K562 (cell line): Measurements from ENCODE around the gene TFRC. TPM values are rescaled to one million over a fixed set of nuclear protein-coding genes. Genes with fewer than 3 reads are reported as not detected.

Experiments
- ATF7 ChIP-seq: fragments of 450-650 bp; IDR thresholded peaks from 2 replicates; pipeline ENCODE4 v1.7.1; 2014; ENCODE audit warnings: mild to moderate bottlenecking, moderate library complexity
- CBX5 ChIP-seq: IDR thresholded peaks from 2 replicates; pipeline ENCODE4 v1.6.1; 2014; ENCODE audit warnings: low read depth, borderline replicate concordance
- CHD4 ChIP-seq: fragments of 200-600 bp; sonication (generic); IDR thresholded peaks from 3 replicates; pipeline ENCODE4 v1.6.1; 2012; ENCODE audit warnings: low read depth, mild to moderate bottlenecking, mixed read lengths, low read length, inconsistent platforms; ENCODE audit not compliant: insufficient read depth, insufficient replicate concordance, poor library complexity, severe bottlenecking
- EHMT2 ChIP-seq: fragments of 450-650 bp; IDR thresholded peaks from 2 replicates; pipeline ENCODE4 v1.6.1; 2018; ENCODE audit warnings: antibody characterized with exemption
- GATAD2A ChIP-seq: fragments of 450-650 bp; IDR thresholded peaks from 2 replicates; pipeline ENCODE4 v1.6.1; 2017
- HSF4 ChIP-seq: fragments of 250-450 bp; sonication (Bioruptor Pico); IDR thresholded peaks from 2 replicates; pipeline ENCODE4 v2.1.2; 2022; ENCODE audit warnings: mild to moderate bottlenecking, moderate library complexity, borderline replicate concordance
- NELFE ChIP-seq: IDR thresholded peaks from 2 replicates; pipeline ENCODE4 v1.6.1; 2011; ENCODE audit warnings: mild to moderate bottlenecking; ENCODE audit not compliant: insufficient read depth, insufficient read length
- NFIX ChIP-seq: fragments of 250-450 bp; sonication (Bioruptor Pico); IDR thresholded peaks from 2 replicates; pipeline ENCODE4 v1.4.0; 2020; ENCODE audit warnings: low read depth, mild to moderate bottlenecking, moderate library complexity
- SIN3A ChIP-seq, 2 experiments: fragments of 150-350 bp in 1 of 2; IDR thresholded peaks; 2 replicates each; pipeline ENCODE4 v1.6.1; 2011 to 2016; ENCODE audit warnings: borderline replicate concordance in 2 of 2, low read depth in 2 of 2, low read length in 2 of 2, mild to moderate bottlenecking in 2 of 2, moderate library complexity in 2 of 2; ENCODE audit not compliant: control insufficient read depth in 1 of 2
- SOX6 ChIP-seq: fragments of 450-650 bp; IDR thresholded peaks from 2 replicates; pipeline ENCODE4 v1.6.1; 2014; ENCODE audit warnings: mild to moderate bottlenecking
- TARDBP ChIP-seq: fragments of 450-650 bp; IDR thresholded peaks from 2 replicates; pipeline ENCODE4 v1.6.1; 2016
- TCF3 ChIP-seq: sonication (generic); formaldehyde crosslinking; IDR thresholded peaks from 2 replicates; pipeline ENCODE4 v1.4.0; 2020; ENCODE audit warnings: mild to moderate bottlenecking, missing genetic modification reagents
- ZC3H11A ChIP-seq: IDR thresholded peaks from 2 replicates; pipeline ENCODE4 v1.6.1; 2012; ENCODE audit warnings: low read depth, low read length, improper control_type of control experiment
- ZFP36 ChIP-seq: fragments of 150-350 bp; IDR thresholded peaks from 2 replicates; pipeline ENCODE4 v1.6.1; 2018; ENCODE audit warnings: low read length, low read depth; ENCODE audit not compliant: partially characterized antibody
- ZKSCAN1 ChIP-seq: fragments of 150-350 bp; IDR thresholded peaks from 2 replicates; pipeline ENCODE4 v1.6.1; 2016; ENCODE audit warnings: low read depth, low read length
- ZNF140 ChIP-seq: fragments of 250-450 bp; sonication (Bioruptor Pico); IDR thresholded peaks from 2 replicates; pipeline ENCODE4 v1.8.0; 2021; ENCODE audit warnings: moderate library complexity, mild to moderate bottlenecking, inconsistent platforms
- ZNF232 ChIP-seq: sonication (generic); formaldehyde crosslinking; IDR thresholded peaks from 2 replicates; pipeline ENCODE4 v1.8.0; 2022; ENCODE audit warnings: mild to moderate bottlenecking, missing genetic modification reagents
- ZNF282 ChIP-seq: sonication (generic); formaldehyde crosslinking; IDR thresholded peaks from 2 replicates; pipeline ENCODE4 v1.8.1; 2023; ENCODE audit warnings: missing genetic modification reagents
- ZNF384 ChIP-seq: IDR thresholded peaks from 2 replicates; pipeline ENCODE4 v1.6.1; 2012; ENCODE audit warnings: low read depth, low read length, improper control_type of control experiment
- ZNF444 ChIP-seq: fragments of 250-450 bp; sonication (Bioruptor Pico); IDR thresholded peaks from 2 replicates; pipeline ENCODE4 v1.4.0; 2020; ENCODE audit warnings: mild to moderate bottlenecking, moderate library complexity
- polyA plus RNA-seq, 8 experiments: library from polyadenylated mRNA; depleted of rRNA in 4 of 8; stranded (reverse) in 5 of 8; unstranded in 3 of 8; fragments of >200 nt; fragmentation: Nextera tagmentation in 2 of 8; fragmentation: Illumina TruSeq in 1 of 8; extraction: Ambion mirVana in 2 of 8; extraction: Trizol in 1 of 8; gene quantifications; 2 replicates each; pipeline versions ENCODE4 v1.2.1 to v1.2.3, GENCODE V29; 2011 to 2014; ENCODE audit warnings: inconsistent platforms in 1 of 8, missing spikeins in 1 of 8
- total RNA-seq, 7 experiments: library from RNA; depleted of rRNA in 6 of 7; stranded (reverse); fragments of >200 nt in 6 of 7; fragmentation: Illumina TruSeq in 2 of 7; extraction: Trizol in 2 of 7; gene quantifications; 2 replicates each; pipeline versions ENCODE4 v1.2.1 to v1.2.3, GENCODE V29; 2011 to 2021; ENCODE audit warnings: low replicate concordance in 1 of 7
- TF ChIP-seq, protein P1 (sequence below): sonication (generic); formaldehyde crosslinking; IDR thresholded peaks from 2 replicates; pipeline ENCODE4 v1.8.1; 2023; ENCODE audit warnings: mild to moderate bottlenecking, missing genetic modification reagents, moderate library complexity
- TF ChIP-seq, protein P2 (sequence below), 2 experiments: fragments of 450-650 bp in 1 of 2; sonication (generic) in 1 of 2; formaldehyde crosslinking in 1 of 2; IDR thresholded peaks in 1 of 2; conservative IDR thresholded peaks in 1 of 2; 2 replicates each; pipeline versions ENCODE4 v1.6.1 to v1.8.1; 2016 to 2023; ENCODE audit warnings: mild to moderate bottlenecking in 2 of 2, moderate library complexity in 2 of 2, inconsistent platforms in 1 of 2, missing genetic modification reagents in 1 of 2
- TF ChIP-seq, protein P3 (sequence below): fragments of 450-650 bp; IDR thresholded peaks from 2 replicates; pipeline ENCODE4 v1.6.1; 2018; ENCODE audit warnings: mild to moderate bottlenecking, low read depth; ENCODE audit not compliant: partially characterized antibody
- TF ChIP-seq, protein P4 (sequence below): fragments of 250-450 bp; sonication (Bioruptor Pico); IDR thresholded peaks from 2 replicates; pipeline ENCODE4 v1.4.0; 2020; ENCODE audit warnings: borderline replicate concordance

TFRC gene
- total and polyA plus RNA-seq, 9 of the 15 experiments (the other 6 are each of a cell fraction or from before 2014, with no cell fraction given), result 149 to 679 (median 332) TPM

- TF ChIP-seq, protein P1, sequence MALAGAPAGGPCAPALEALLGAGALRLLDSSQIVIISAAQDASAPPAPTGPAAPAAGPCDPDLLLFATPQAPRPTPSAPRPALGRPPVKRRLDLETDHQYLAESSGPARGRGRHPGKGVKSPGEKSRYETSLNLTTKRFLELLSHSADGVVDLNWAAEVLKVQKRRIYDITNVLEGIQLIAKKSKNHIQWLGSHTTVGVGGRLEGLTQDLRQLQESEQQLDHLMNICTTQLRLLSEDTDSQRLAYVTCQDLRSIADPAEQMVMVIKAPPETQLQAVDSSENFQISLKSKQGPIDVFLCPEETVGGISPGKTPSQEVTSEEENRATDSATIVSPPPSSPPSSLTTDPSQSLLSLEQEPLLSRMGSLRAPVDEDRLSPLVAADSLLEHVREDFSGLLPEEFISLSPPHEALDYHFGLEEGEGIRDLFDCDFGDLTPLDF, result no peak
- TF ChIP-seq, protein P2, sequence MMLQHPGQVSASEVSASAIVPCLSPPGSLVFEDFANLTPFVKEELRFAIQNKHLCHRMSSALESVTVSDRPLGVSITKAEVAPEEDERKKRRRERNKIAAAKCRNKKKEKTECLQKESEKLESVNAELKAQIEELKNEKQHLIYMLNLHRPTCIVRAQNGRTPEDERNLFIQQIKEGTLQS (IDR thresholded peaks at IDR 0.05), result peak; percentile 49
- TF ChIP-seq, protein P2 (CRISPR knock-in tag; conservative IDR thresholded peaks at IDR 0.05), result no peak
- TF ChIP-seq ZKSCAN1, result peak; percentile 63; the same call in 1 of the 2 replicates
- no peak for TF ChIP-seq ZNF282 (CRISPR knock-in tag)
- TF ChIP-seq NELFE, result no peak
- TF ChIP-seq, protein P3, sequence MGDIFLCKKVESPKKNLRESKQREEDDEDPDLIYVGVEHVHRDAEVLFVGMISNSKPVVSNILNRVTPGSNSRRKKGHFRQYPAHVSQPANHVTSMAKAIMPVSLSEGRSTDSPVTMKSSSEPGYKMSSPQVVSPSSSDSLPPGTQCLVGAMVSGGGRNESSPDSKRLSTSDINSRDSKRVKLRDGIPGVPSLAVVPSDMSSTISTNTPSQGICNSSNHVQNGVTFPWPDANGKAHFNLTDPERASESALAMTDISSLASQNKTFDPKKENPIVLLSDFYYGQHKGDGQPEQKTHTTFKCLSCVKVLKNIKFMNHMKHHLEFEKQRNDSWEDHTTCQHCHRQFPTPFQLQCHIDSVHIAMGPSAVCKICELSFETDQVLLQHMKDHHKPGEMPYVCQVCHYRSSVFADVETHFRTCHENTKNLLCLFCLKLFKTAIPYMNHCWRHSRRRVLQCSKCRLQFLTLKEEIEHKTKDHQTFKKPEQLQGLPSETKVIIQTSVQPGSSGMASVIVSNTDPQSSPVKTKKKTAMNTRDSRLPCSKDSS, result no peak
- no peak for TF ChIP-seq NFIX (CRISPR knock-in tag)
- TF ChIP-seq EHMT2, result 0 out of 2 replicates have a peak, but pooled peaks have one; percentile 36
- no peak for TF ChIP-seq CHD4
- TF ChIP-seq HSF4 (CRISPR knock-in tag), result peak; percentile 84; the same call in 1 of the 2 replicates
- peak; percentile 18 for TF ChIP-seq ZFP36
- peak; percentile 69 for TF ChIP-seq ATF7
- TF ChIP-seq ZC3H11A, result no peak
- no peak for TF ChIP-seq ZNF140 (CRISPR knock-in tag)
- TF ChIP-seq ZNF384, result no peak; the same call in none of the 2 replicates
- TF ChIP-seq ZNF444 (CRISPR knock-in tag), result no peak
- peak; percentile 98 for TF ChIP-seq TCF3 (CRISPR knock-in tag)
- TF ChIP-seq ZNF232 (CRISPR knock-in tag), result 0 out of 2 replicates have a peak, but pooled peaks have one; percentile 31
- TF ChIP-seq TARDBP, result no peak; the same call in 1 of the 2 replicates
- peak; percentile 87 for TF ChIP-seq SOX6
- peak; percentile 77; the same call in 1 of the 2 replicates for TF ChIP-seq CBX5
- TF ChIP-seq GATAD2A, result peak; percentile 96
- peak in 1 of 2 experiments; percentile 15; a peak in 1 of 4 replicates for TF ChIP-seq SIN3A (IDR thresholded peaks at IDR 0.05; ENCODE audit: borderline replicate concordance in 2 of 2, control insufficient read depth in 1 of 2, low read depth in 2 of 2, low read length in 2 of 2)
- TF ChIP-seq, protein P4, sequence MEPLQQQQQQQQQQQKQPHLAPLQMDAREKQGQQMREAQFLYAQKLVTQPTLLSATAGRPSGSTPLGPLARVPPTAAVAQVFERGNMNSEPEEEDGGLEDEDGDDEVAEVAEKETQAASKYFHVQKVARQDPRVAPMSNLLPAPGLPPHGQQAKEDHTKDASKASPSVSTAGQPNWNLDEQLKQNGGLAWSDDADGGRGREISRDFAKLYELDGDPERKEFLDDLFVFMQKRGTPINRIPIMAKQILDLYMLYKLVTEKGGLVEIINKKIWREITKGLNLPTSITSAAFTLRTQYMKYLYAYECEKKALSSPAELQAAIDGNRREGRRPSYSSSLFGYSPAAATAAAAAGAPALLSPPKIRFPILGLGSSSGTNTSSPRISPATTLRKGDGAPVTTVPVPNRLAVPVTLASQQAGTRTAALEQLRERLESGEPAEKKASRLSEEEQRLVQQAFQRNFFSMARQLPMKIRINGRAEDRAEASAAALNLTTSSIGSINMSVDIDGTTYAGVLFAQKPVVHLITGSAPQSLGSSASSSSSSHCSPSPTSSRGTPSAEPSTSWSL, result 0 out of 2 replicates have a peak, but pooled peaks have one; percentile 12
These were observed 26.3 kb upstream of the TFRC start (continued) for GRCh38 chr3:196108075-196108743.
